GM21447 (cell line): Measurements from ENCODE around the gene PHF2.

Experiments used
- ATAC-seq: cut with Tn5 transposase; IDR thresholded peaks from one replicate; pipeline ENCODE4 v1.9.1; 2021; ENCODE audit not compliant: unreplicated experiment

The PHF2 gene

DNA sequence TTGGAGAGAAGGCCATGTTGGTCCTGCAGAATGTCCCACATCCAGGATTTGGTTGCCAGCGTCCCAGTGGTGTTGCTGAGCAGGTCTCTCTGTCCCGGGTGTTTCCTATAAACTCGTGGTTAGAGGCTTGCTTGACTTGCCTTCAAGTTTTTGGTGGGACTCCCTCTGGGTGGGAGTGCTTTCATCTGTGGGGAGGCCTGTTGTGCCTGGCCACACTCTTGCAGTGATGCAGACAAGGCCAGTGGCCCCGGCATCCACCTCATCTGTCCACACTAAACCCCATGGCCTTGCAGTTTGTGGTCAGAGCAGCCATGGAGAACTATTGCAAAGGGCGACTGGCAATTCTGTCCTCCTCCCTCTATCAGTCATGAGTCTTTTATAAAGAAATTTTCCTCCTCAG lies 71.8 kb downstream of the PHF2 start:
- ATAC-seq, result no peak

- ATAC-seq, result no peak
These were observed 72.5 kb downstream of the PHF2 start for GRCh38 chr9:93648836-93649235.

- no peak for ATAC-seq
These were observed 73.4 kb downstream of the PHF2 start for GRCh38 chr9:93649610-93650261.

GRCh38 chr9:93650448-93650847 lies 74.1 kb downstream of the PHF2 start:
- no peak for ATAC-seq

- no peak for ATAC-seq
These were observed 75.2 kb downstream of the PHF2 start for GRCh38 chr9:93651521-93651950.

- ATAC-seq, result no peak
These were observed 76.5 kb downstream of the PHF2 start for GRCh38 chr9:93652604-93653592.

DNA sequence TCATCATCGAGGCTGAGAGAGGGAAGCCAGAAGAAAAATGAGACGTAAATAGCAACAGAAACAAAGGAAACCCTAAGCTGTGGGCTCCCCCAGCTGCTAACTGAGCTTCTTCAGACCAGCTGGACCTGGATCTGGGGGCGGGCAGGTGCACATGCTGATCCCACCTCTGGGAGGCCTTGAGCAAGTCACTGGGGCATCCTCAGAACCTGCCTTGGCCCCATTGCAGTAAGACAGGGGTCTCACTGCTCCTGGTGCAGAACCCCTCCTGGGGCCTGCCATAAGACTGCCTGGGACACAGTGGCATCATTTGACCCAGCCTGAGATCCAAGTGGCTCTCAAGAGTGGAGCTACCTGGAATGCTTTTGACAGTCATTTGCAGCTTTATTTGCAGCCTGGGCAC lies 77.4 kb downstream of the PHF2 start:
- ATAC-seq, result no peak

DNA sequence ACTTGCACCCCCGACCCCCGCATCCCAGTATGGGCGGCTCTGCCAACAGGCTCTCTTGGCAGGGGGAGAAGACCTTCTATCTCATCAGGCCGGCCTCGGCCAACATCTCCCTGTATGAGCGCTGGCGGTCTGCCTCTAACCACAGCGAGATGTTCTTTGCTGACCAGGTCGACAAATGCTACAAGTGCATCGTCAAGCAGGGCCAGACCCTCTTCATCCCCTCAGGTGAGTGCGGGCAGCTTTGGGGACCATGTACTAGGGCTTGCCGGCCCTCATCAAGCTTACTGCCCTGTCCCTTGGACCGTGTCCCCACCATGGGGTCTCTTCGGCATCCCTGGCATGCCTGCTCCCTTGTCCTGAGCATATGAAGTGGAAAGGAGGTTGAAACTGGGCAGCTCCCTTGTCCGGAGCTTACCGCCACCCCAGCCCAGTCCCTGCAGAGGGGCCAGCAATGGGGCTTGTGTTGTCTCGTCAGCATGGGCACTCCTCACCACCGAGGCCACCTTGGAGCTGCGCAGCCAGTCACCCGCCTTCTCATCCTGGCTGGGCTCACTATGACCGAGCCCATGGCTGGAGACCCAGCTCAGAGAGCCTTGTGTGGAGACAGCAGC lies 78.1 kb downstream of the PHF2 start:
- no peak for ATAC-seq

DNA sequence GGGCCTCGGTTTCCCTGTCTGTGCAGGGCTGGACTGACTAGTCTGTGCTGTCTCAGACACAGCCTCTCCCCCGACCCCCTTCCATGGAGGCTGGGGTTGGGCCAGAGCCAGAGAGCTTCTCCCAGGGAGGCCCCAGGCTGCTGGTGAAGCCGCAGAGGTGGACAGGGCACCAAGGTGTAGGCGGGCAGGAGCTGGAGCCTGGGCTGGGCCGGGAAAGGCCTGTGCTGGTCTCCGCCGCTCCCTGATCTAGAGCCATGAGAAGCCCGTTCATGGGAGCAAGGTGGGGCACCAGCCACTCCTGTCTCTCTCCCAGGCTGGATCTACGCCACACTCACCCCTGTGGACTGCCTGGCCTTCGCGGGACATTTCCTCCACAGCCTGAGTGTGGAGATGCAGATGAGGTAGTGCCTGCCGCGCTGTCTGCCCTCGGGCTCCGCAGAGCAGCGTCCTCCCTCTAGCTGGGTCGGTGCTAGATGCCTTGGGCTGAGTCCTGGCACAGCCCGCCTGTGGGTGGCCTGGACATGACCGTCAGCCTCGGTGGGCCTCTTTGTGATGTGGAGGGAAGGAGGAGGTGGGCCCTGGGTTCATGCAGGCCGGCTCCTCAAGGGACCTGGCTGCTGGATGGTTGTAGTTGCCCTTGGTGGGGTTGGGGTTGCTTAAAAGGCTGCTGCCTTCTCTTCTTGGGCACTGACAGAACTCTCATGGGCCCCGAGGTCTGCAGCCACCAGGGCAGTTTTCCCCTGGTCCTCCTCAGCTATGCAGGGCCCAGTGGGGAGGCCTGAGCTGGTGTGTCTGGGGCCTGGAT lies 79.4 kb downstream of the PHF2 start:
- ATAC-seq, result no peak

GRCh38 chr9:93656426-93657239 lies 80.2 kb downstream of the PHF2 start:
- no peak for ATAC-seq

GRCh38 chr9:93657331-93658111 lies 81.1 kb downstream of the PHF2 start:
- ATAC-seq, result no peak

DNA sequence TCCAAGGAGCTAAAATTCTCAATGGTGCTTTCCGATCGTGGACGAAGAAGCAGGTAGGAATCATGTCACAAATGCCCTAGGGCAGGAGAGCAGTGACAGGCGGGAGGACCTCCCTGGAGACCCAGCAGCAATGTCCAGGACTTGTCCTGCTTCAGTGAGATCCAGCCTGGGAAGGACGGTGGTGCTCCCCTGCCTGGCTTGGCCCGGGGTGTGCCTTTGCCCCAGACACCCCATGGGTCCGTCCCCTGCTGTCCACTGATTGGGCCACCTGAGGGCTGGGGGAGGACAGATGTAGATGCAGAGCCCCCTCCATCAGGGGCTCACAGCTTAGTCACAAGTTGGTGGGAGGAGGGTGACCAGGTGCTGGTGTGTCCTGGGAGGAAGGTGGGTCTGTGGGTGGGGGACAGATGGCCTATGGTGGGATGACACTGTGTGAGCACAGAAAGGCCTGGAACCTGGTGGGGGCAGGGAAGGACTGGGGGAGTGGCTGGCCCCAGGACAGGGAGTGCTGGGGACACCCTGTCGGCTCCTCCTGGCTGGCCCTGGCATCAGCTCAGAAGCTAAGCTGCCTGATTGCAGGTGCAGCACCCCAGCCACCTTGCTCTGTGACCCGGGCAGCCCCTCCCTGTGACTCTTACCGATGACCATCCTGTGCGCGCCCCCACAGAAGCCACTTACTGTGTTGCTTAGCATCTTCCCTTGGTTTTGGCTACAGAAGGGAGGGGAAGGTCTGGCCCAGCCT lies 82.0 kb downstream of the PHF2 start:
- ATAC-seq, result no peak

DNA sequence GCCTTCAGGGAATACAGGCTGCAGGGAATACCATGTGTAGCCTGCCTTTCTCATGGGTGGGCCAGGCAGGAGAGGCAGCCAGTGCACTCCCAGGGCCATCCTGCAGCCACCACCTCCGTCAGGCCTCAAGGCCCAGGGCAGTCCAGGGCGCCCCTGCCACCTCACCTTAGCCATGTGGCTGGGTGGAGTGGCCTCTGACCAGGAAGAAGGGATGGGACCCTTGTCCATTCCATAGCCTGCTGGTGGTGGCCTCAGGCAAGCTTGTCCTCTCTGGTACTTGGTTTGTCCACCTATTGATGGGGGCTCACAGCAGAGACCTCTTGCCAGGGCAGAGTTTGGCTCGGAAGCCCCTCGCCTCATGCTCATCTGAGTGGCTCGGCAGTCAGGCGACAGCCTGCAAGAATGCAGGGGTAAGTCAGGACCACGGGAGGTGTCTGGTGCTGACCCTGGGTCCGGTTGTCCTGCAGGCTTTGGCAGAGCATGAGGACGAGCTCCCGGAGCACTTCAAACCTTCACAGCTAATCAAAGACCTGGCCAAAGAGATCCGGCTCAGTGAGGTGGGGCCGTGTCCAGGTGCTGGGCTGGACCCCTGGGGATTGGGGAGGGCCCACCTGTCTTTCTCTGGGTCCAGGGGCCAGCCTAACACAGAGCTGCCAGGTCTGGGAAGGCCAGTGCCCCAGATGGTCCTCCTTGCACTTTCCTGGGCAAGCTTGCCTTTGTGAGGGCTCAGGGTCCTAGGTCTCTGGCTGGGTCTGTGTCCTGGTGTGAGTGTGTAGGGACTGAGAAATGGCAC lies 82.9 kb downstream of the PHF2 start:
- ATAC-seq, result no peak

GRCh38 chr9:93659837-93660177 lies 83.4 kb downstream of the PHF2 start:
- no peak for ATAC-seq

- no peak for ATAC-seq
These were observed 84.1 kb downstream of the PHF2 start for GRCh38 chr9:93660352-93661046.

GRCh38 chr9:93661591-93661990 lies 85.2 kb downstream of the PHF2 start:
- ATAC-seq, result no peak

DNA sequence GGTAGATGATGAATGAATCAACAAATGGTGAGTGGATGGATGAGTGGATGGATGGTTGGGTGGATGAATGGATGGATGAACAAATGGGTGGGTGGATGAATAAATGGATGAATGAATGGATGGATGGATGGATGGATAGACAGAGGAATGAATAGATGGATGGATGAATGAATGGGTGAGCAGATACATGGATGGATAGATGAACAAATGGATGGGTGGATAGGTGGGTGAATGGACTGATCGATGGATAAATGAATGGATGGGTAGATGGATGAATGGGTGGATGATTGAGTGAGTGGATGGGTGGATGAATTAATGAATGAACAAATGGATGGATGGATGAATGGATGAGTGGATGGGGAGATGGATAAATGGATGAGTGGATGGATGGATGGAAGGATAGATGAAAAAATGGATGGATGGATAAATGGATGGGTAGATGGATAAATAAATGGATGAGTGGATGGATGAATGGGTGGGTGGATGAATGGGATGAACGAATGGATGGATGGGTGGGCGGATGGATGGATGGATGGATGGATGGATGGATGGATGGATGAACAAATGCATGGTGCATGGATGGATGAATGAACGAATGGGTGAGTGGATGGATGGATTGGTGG lies 85.7 kb downstream of the PHF2 start:
- no peak for ATAC-seq
